ENCODE data around the gene SCGB2B2. TPM values are rescaled to one million over a fixed set of nuclear protein-coding genes. Genes with fewer than 3 reads are reported as not detected.
A peak's percentile ranks its signal among the peaks of the same experiment; 100 is the strongest.

Gene SCGB2B2
- total RNA-seq, 1 donor, result 0.09 TPM

DNA sequence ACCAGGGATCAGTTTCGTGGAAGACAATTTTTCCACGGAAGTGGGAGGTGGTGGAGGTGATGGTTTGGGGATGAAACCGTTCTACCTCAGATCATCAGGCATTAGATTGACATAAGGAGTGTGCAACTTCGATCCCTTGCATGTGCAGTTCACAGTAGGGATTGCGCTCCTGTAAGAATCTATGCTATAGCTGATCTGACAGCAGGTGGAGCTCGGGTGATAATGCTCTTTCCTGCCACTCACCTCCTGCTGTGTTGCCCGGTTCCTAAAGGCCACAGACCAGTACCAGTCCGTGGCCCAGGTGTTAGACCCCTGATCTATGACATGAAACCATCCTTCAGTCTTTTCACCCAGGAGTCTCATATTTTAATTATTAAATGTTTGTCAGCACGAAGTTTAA is 4.5 kb upstream of the SCGB2B2 start:
- DNase-seq (ENCODE audit: low read depth), result no peak
- TF ChIP-seq, protein P1, sequence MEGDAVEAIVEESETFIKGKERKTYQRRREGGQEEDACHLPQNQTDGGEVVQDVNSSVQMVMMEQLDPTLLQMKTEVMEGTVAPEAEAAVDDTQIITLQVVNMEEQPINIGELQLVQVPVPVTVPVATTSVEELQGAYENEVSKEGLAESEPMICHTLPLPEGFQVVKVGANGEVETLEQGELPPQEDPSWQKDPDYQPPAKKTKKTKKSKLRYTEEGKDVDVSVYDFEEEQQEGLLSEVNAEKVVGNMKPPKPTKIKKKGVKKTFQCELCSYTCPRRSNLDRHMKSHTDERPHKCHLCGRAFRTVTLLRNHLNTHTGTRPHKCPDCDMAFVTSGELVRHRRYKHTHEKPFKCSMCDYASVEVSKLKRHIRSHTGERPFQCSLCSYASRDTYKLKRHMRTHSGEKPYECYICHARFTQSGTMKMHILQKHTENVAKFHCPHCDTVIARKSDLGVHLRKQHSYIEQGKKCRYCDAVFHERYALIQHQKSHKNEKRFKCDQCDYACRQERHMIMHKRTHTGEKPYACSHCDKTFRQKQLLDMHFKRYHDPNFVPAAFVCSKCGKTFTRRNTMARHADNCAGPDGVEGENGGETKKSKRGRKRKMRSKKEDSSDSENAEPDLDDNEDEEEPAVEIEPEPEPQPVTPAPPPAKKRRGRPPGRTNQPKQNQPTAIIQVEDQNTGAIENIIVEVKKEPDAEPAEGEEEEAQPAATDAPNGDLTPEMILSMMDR (IDR thresholded peaks at IDR 0.05; ENCODE audit: insufficient read depth, low read length), result no peak
- H3K4me3 ChIP-seq (ENCODE audit: low read depth, low read length), result no peak overlapping the region

DNA sequence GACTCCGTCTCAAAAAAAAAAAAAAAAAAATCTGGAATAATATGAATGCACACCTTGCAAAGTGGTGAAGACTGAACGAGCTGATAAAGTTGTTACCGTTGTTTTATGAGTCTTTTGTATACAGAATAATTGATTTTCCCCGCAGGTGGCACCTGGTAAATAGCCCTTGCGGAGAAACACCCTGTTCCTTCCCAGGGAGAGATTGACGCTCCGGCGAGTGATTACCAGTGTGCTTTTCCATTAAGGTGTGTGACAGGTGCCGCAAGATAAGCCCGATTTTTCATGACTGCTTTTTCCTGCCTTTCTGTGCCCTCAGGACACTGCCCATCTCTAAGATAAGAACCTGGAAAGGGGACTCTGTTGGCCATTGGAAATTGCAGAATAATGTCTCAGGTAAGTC is 1.5 kb upstream of the SCGB2B2 start:
- DNase-seq (ENCODE audit: low read depth), result no peak
- TF ChIP-seq, protein P1 (IDR thresholded peaks at IDR 0.05; ENCODE audit: insufficient read depth, low read length), result no peak

DNA sequence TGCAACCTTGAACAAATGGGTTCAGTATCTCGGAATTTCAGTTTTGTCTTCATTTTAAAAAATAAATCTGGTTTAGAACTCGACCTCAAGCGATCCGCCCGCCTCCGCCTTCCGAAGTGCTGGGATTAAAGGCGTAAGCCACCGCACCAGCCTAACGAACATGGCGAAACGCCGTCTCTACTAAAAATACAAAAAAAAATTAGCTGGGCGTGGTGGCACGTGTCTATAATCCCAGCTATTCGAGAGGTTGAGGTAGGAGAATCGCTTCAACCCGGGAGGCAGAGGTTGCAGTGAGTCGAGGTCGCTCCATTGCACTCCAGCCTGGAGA is 1.1 kb upstream of the SCGB2B2 start:
- H3K4me3 ChIP-seq (ENCODE audit: low read depth, low read length), result peak overlapping the region; percentile 77
- TF ChIP-seq, protein P1 (IDR thresholded peaks at IDR 0.05; ENCODE audit: insufficient read depth, low read length), result no peak
- no peak for DNase-seq (ENCODE audit: low read depth)

More for the DNA sequence above, 1.5 kb upstream of the SCGB2B2 start:
- H3K4me3 ChIP-seq (ENCODE audit: low read depth, low read length), result peak overlapping the region; percentile 77

DNA sequence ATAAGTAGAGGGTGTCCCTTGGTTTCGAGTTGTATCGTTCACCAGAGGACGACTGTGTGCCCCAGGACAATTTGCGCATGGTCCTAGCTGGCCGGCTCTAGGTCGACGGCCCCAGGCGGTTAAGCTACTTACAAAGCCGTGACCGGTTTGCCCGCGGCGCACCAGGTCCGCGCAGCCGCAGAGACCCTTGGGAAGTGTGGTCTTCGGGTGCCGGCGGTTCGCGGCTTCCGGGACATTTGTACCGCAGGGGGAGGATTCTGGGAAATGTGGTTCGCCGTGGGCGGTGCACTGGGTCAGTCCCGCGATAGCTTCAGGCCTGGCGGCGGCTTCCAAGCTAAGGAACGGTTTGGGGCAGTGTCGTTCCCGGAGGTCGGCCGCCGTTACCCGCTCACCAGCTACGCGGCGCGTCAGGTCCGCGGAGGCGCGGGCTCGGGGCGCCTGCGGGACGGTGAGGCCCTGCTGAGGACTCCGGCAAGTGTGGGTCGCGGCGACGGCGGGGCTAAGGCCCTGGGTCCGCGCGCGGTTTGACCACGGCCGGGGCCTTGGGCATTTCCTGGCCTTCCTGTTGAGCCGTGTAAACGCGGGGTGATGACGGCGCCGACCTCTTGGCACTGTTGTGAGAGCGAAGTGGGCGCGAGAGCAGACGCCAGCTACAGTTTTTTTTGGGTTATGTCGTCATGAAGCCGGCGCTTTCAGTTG is 576 bp upstream of the SCGB2B2 start, which contains the start of gene ZNF302:
TSS of gene ZNF302 (plus strand) at position 293 of the 699 bp plus-strand sequence. CDS start 1,127 bp downstream, outside the sequence.
- peak; percentile 98 for DNase-seq (ENCODE audit: low read depth)
- peak within 1 kb of the TSS; percentile 77 for H3K4me3 ChIP-seq (ENCODE audit: low read depth, low read length)
- TF ChIP-seq, protein P1 (IDR thresholded peaks at IDR 0.05; ENCODE audit: insufficient read depth, low read length), result no peak

DNA sequence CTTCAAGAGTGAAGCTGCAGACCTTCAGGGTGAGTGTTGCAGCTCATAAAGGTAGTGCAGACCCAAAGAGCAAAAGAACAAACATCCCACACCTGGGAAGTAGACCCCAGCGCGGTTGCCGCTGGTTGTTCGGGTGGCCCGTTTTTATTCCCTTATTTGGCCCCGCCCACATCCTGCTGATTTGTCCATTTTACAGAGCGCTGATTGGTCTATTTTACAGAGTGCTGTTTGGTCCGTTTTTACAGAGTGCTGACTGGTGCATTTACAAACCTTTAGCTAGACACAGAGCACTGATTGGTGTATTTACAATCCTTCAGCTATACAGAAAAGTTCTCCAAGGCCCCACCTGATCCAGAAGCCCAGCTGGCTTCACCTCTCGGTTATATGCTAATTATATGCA is 1.0 kb downstream of the SCGB2B2 start:
- no peak for DNase-seq (ENCODE audit: low read depth)
- TF ChIP-seq, protein P1 (IDR thresholded peaks at IDR 0.05; ENCODE audit: insufficient read depth, low read length), result no peak
- H3K4me3 ChIP-seq (ENCODE audit: low read depth, low read length), result no peak overlapping the region

DNA sequence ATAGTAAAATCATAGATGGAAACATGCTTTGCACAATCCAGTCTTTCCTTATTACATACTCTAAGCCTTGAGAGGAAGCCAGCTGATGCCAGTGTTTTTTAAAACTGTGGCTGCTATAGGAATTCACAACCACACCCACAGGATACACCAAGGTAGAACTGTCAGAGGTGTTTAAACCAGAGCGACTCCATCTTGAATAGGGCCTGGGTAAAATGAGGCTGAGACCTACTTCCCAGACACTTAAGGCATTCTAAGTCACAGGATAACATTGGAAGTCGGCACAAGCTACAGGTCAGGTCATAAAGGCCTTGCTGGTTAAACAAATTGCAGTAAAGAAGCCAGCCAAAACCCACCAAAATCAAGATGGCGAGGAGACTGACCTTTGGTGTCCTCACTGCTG is 1.7 kb downstream of the SCGB2B2 start:
- no peak overlapping the region for H3K4me3 ChIP-seq (ENCODE audit: low read depth, low read length)
- no peak for DNase-seq (ENCODE audit: low read depth)
- TF ChIP-seq, protein P1 (IDR thresholded peaks at IDR 0.05; ENCODE audit: insufficient read depth, low read length), result no peak

DNA sequence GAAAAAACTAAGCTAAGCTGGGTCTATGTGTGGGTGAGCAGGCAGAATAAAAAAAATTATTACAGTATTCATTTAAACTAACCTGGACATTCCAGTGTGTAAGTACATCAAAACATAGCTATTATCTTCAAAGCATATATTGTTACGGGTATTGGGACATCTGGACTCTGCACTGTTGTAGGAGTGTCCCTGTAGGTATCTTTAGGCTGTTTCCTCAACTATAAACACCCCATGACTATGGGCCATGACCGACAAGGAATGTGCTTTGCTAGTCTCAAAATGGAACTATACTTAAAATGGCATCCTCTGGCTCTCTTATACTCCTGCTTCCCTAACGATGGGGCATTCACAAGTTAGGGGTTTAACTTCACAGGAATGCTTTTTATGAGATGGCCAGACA is 3.4 kb downstream of the SCGB2B2 start:
- TF ChIP-seq, protein P1 (IDR thresholded peaks at IDR 0.05; ENCODE audit: insufficient read depth, low read length), result no peak
- DNase-seq (ENCODE audit: low read depth), result no peak
- no peak overlapping the region for H3K4me3 ChIP-seq (ENCODE audit: low read depth, low read length)
